ENCODE results near the gene AP1B1. TPM values are rescaled to one million over a fixed set of nuclear protein-coding genes. Genes with fewer than 3 reads are reported as not detected.

The AP1B1 gene
- total RNA-seq, 1 experiment from 2014 or later, result 69.5 TPM

GRCh38 chr22:29323641-29324040 is 64.7 kb downstream of the AP1B1 start:
- ChIA-PET CTCF (no interaction called here), POLR2A (no interaction called here)
- H3K4me3 Mint-ChIP-seq (ENCODE audit: unreplicated experiment), result no peak overlapping the region
- H3K9me3 Mint-ChIP-seq (ENCODE audit: unreplicated experiment), result no peaks in the 10 kb centered on the region
- peaks cover 1% of the 10 kb centered on the region for H3K4me1 Mint-ChIP-seq (ENCODE audit: insufficient read depth, unreplicated experiment)
- TF ChIP-seq CTCF (IDR thresholded peaks at IDR 0.05; ENCODE audit: unreplicated experiment), result no peak
- intact Hi-C loops (cut with micrococcal nuclease), result no loop called here
- H3K27ac Mint-ChIP-seq (ENCODE audit: low read depth, unreplicated experiment), result no peak overlapping the region
- DNase-seq (ENCODE audit: unreplicated experiment), result no peak
- H3K27me3 Mint-ChIP-seq (ENCODE audit: insufficient read depth, unreplicated experiment), result no peaks in the 10 kb centered on the region
- peaks cover 18% of the 10 kb centered on the region for H3K36me3 Mint-ChIP-seq (ENCODE audit: insufficient read depth, unreplicated experiment)
- BruUV-seq (replicated peaks), result no TSS peak

GRCh38 chr22:29320546-29320945 is 67.8 kb downstream of the AP1B1 start:
- ChIA-PET POLR2A (interaction anchor here (0.9 to 2.3 kb wide), 3 partner anchors 9 to 14 kb away, joined by 4 to 10 read pairs (median 4); partner anchors contain the start of gene GAS2L1), CTCF (interaction anchor here (0.6 to 0.9 kb wide), 3 partner anchors 15 to 31 kb away, joined by 3 to 4 read pairs (median 4); no protein-coding TSS in a partner anchor)
- DNase-seq (ENCODE audit: unreplicated experiment), result no peak
- Mint-ChIP-seq H3K27ac (ENCODE audit: low read depth, unreplicated experiment) (no peak overlapping the region), H3K4me1 (ENCODE audit: insufficient read depth, unreplicated experiment) (no peaks in the 10 kb centered on the region), H3K27me3 (ENCODE audit: insufficient read depth, unreplicated experiment) (peaks cover 12% of the 10 kb centered on the region), H3K9me3 (ENCODE audit: unreplicated experiment) (no peaks in the 10 kb centered on the region), H3K4me3 (ENCODE audit: unreplicated experiment) (no peak overlapping the region), H3K36me3 (ENCODE audit: insufficient read depth, unreplicated experiment) (peaks cover 3% of the 10 kb centered on the region)
- TF ChIP-seq CTCF (IDR thresholded peaks at IDR 0.05; ENCODE audit: unreplicated experiment), result no peak
- intact Hi-C loops (cut with micrococcal nuclease), result no loop called here
- BruUV-seq (replicated peaks), result no TSS peak

- no peak overlapping the region for H3K27ac Mint-ChIP-seq (ENCODE audit: low read depth, unreplicated experiment)
- no peaks in the 10 kb centered on the region for H3K9me3 Mint-ChIP-seq (ENCODE audit: unreplicated experiment)
- peaks cover 22% of the 10 kb centered on the region for H3K27me3 Mint-ChIP-seq (ENCODE audit: insufficient read depth, unreplicated experiment)
- BruUV-seq (replicated peaks), result no TSS peak
- CTCF ChIA-PET, result interaction anchor here (0.7 kb wide), 1 partner anchor 20 kb away, joined by 3 read pairs; no protein-coding TSS in a partner anchor
- no peak overlapping the region for H3K4me3 Mint-ChIP-seq (ENCODE audit: unreplicated experiment)
- intact Hi-C loops (cut with micrococcal nuclease), result no loop called here
- no peaks in the 10 kb centered on the region for H3K36me3 Mint-ChIP-seq (ENCODE audit: insufficient read depth, unreplicated experiment)
- TF ChIP-seq CTCF (IDR thresholded peaks at IDR 0.05; ENCODE audit: unreplicated experiment), result no peak
- DNase-seq (ENCODE audit: unreplicated experiment), result no peak
- POLR2A ChIA-PET, result interaction anchor here (0.8 kb wide), 1 partner anchor 32 kb away, joined by 4 read pairs; no protein-coding TSS in a partner anchor
- peaks cover 5% of the 10 kb centered on the region for H3K4me1 Mint-ChIP-seq (ENCODE audit: insufficient read depth, unreplicated experiment)
Measured at GRCh38 chr22:29319072-29319471, 69.3 kb downstream of the AP1B1 start.

- H3K4me1 Mint-ChIP-seq (ENCODE audit: insufficient read depth, unreplicated experiment), result peaks cover 7% of the 10 kb centered on the region
- H3K36me3 Mint-ChIP-seq (ENCODE audit: insufficient read depth, unreplicated experiment), result peaks cover 4% of the 10 kb centered on the region
- BruUV-seq (replicated peaks), result no TSS peak
- TF ChIP-seq CTCF (IDR thresholded peaks at IDR 0.05; ENCODE audit: unreplicated experiment), result no peak
- intact Hi-C loops (cut with micrococcal nuclease), result no loop called here
- no peaks in the 10 kb centered on the region for H3K9me3 Mint-ChIP-seq (ENCODE audit: unreplicated experiment)
- no peak overlapping the region for H3K27ac Mint-ChIP-seq (ENCODE audit: low read depth, unreplicated experiment)
- ChIA-PET CTCF (interaction anchor here (1.4 kb wide), 1 partner anchor 27 kb away, joined by 5 read pairs; no protein-coding TSS in a partner anchor), POLR2A (no interaction called here)
- no peak for DNase-seq (ENCODE audit: unreplicated experiment)
- peaks cover 27% of the 10 kb centered on the region for H3K27me3 Mint-ChIP-seq (ENCODE audit: insufficient read depth, unreplicated experiment)
- H3K4me3 Mint-ChIP-seq (ENCODE audit: unreplicated experiment), result no peak overlapping the region
Measured at GRCh38 chr22:29317827-29318454, 70.4 kb downstream of the AP1B1 start.

Measured in MCF 10A (cell line).